ENCODE results near the gene GBP7.
"Not testable (repeated sequence)": the region's sequence is repeated elsewhere in the genome, so short reads cannot be mapped to it uniquely, and the experiment has no call there.

The GBP7 gene

GRCh38 chr1:89175601-89176256 lies at the start of gene GBP7:
Gene GBP7, minus strand, starts transcription at chr1:89176003. Its CDS starts 4,068 bp downstream, at chr1:89171935.
- no peak for DNase-seq (ENCODE audit: low read depth)

GRCh38 chr1:89221341-89221740 lies 45.5 kb upstream of the GBP7 start:
- no peak for DNase-seq (ENCODE audit: low read depth)

- DNase-seq (ENCODE audit: low read depth): not testable (repeated sequence)
Measured at GRCh38 chr1:89219851-89220250, 44.0 kb upstream of the GBP7 start.

- not testable (repeated sequence) for DNase-seq (ENCODE audit: low read depth)
Measured at GRCh38 chr1:89218941-89219340, 43.1 kb upstream of the GBP7 start.

- no peak for DNase-seq (ENCODE audit: low read depth)
Measured at GRCh38 chr1:89213347-89213746, 37.5 kb upstream of the GBP7 start.

- no peak for DNase-seq (ENCODE audit: low read depth)
Measured at GRCh38 chr1:89211035-89211634, 35.3 kb upstream of the GBP7 start.

GRCh38 chr1:89206373-89206772 lies 30.6 kb upstream of the GBP7 start:
- DNase-seq (ENCODE audit: low read depth): no peak

GRCh38 chr1:89203166-89203565 lies 27.4 kb upstream of the GBP7 start:
- no peak for DNase-seq (ENCODE audit: low read depth)

GRCh38 chr1:89201106-89201794 lies 25.4 kb upstream of the GBP7 start:
- DNase-seq (ENCODE audit: low read depth): no peak

- DNase-seq (ENCODE audit: low read depth): no peak
Measured at GRCh38 chr1:89200663-89201062, 24.9 kb upstream of the GBP7 start.

- no peak for DNase-seq (ENCODE audit: low read depth)
Measured at GRCh38 chr1:89199525-89200031, 23.8 kb upstream of the GBP7 start.

GRCh38 chr1:89198491-89199072 lies 22.8 kb upstream of the GBP7 start, which contains the start of gene GBP4:
Gene GBP4, minus strand, starts transcription at chr1:89198942. Its CDS starts 108 bp downstream, at chr1:89198834.
- DNase-seq (ENCODE audit: low read depth): peak; percentile 32

GRCh38 chr1:89198081-89198480 lies 22.3 kb upstream of the GBP7 start:
- DNase-seq (ENCODE audit: low read depth): no peak

- no peak for DNase-seq (ENCODE audit: low read depth)
Measured at GRCh38 chr1:89195476-89195875, 19.7 kb upstream of the GBP7 start.

- no peak for DNase-seq (ENCODE audit: low read depth)
Measured at GRCh38 chr1:89191314-89191713, 15.5 kb upstream of the GBP7 start.

GRCh38 chr1:89190017-89190416 lies 14.2 kb upstream of the GBP7 start:
- DNase-seq (ENCODE audit: low read depth): no peak

GRCh38 chr1:89179343-89179742 lies 3.5 kb upstream of the GBP7 start:
- no peak for DNase-seq (ENCODE audit: low read depth)

- DNase-seq (ENCODE audit: low read depth): no peak
Measured at GRCh38 chr1:89176971-89177370, 1.2 kb upstream of the GBP7 start.

GRCh38 chr1:89174491-89174890 lies 1.3 kb downstream of the GBP7 start:
- DNase-seq (ENCODE audit: low read depth): no peak

GRCh38 chr1:89172468-89173143 lies 3.2 kb downstream of the GBP7 start:
- DNase-seq (ENCODE audit: low read depth): no peak

GRCh38 chr1:89171067-89171438 lies 4.8 kb downstream of the GBP7 start:
- DNase-seq (ENCODE audit: low read depth): no peak
